GM18511 (cell line): ENCODE results near the gene DGCR8.

Experiments used
- ATAC-seq: cut with Tn5 transposase; IDR thresholded peaks from one replicate; pipeline ENCODE4 v1.9.1; 2021; ENCODE audit warnings: mild to moderate bottlenecking, moderate library complexity; ENCODE audit not compliant: unreplicated experiment

The DGCR8 gene

GRCh38 chr22:20089226-20089976 lies 9.4 kb downstream of the DGCR8 start:
- ATAC-seq: no peak

- ATAC-seq: no peak
These were observed 10.1 kb downstream of the DGCR8 start for GRCh38 chr22:20089977-20090729.

DNA sequence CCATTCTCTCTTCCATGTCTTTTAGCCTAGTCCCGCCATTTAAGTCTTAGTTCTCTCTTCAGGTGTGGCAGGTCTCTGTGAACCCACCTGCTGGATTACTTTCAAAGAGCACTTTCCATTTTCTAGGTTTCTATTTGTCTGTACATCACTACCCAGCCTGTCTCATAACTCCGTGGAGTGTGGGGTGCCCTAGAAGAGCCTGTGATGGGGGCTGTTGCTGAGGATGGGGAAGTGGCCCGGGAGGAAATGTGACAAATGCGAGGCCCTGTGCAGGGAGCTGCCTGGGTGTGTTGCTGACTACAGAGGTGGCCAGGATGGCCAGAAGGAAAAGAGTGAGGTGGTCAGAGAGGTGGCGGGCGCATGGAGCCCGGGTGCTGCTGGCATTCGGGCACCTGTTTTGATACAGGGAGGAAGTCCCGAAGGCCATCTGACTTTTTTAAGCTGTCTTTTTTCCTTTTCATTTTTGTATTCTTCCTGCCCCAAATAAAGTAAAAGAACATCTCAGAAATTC lies 10.7 kb downstream of the DGCR8 start:
- no peak for ATAC-seq

DNA sequence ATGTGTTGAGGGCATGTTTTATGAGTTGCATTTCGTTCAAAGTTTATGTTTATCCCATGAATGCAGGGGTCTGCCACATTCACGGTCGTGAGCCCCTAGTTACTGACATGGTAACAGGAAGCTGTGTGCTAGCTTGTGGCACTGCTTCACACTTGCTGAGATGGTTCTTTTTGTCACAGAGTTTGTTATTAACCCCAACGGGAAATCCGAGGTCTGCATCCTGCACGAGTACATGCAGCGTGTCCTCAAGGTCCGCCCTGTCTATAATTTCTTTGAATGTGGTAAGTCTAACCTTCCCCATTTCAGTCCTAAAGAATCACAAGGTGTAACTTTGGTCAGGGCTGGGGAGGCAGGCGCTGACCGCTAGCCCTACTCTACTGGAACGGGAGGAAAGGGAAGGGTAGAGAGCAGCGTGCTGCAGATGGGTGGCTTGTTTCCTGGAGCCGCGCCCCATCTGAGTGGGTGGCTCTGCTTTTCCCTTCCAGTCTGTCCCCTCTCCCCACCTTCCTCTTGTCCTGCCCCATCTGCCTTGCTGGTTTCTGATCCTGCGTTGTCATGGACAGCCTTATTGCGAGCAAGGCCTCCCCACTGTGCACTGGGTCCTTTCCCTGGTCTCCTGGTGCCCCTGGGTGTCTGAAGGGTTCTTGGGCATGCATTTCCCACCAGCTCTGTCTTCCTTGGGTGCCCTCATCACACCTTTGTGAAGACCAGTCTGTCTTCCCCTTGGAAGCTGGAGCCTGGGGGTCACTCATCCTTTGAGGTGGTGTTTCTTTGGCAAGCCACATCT lies 11.8 kb downstream of the DGCR8 start:
- ATAC-seq: no peak

DNA sequence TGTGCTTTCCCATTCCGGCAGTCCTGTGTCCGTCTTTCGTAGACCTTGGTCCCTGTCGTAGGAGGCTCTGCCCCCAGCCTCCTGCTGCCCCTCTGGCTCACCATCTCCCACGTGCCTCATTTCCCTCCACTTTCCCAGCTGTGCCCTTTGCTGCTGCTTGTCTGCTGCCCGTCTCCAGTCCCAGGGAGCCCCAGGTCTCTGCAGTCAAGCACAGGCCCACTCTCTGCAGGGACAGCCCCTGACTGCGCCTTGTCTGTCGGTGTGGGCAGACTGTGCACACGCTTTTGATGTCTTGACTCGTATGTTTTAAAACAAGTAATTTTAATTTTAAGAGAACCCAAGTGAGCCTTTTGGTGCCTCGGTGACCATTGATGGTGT lies 12.4 kb downstream of the DGCR8 start:
- no peak for ATAC-seq

- ATAC-seq: no peak
These were observed 13.6 kb downstream of the DGCR8 start for GRCh38 chr22:20093418-20094196.

- no peak for ATAC-seq
These were observed 14.3 kb downstream of the DGCR8 start for GRCh38 chr22:20094197-20094807.

- ATAC-seq: no peak
These were observed 15.5 kb downstream of the DGCR8 start for GRCh38 chr22:20095521-20095920.

DNA sequence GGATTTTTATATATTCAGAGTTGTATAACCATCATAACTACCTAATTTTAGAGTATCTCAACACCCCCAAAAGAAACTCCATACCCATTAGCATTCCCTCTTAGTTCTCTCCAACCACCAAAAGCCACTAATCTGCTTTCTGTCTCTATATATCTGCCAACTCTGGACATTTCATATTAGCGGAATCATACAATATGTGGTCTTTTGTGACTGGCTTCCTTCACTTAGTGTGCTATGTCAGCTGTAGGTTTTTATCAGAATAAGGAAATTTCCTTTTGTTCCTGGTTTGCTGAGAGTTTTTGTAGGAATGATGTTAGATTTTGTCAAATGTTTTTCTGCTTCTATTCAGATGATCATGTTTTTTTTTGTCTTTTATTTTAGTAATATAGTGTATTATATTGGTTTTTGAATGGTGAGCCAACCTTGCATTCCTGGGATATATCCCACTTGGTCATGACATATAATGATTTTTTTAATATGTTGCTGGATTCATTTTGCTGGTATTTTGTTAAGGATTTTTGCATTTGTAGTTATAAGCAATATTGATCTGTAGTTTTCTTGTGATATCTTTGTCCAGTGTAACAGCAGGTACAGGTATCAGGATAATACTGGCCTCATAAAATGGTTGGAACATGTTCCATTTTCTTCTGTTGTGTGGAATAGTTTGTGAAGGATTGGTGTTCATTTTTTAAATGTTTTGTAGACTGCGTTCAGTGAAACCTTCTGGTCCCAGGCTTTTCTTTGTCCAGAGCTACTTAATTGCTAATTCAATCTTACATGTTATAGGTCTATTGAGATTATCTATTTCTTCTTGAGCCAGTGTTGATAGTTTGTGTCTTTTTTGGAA lies 16.8 kb downstream of the DGCR8 start:
- no peak for ATAC-seq

DNA sequence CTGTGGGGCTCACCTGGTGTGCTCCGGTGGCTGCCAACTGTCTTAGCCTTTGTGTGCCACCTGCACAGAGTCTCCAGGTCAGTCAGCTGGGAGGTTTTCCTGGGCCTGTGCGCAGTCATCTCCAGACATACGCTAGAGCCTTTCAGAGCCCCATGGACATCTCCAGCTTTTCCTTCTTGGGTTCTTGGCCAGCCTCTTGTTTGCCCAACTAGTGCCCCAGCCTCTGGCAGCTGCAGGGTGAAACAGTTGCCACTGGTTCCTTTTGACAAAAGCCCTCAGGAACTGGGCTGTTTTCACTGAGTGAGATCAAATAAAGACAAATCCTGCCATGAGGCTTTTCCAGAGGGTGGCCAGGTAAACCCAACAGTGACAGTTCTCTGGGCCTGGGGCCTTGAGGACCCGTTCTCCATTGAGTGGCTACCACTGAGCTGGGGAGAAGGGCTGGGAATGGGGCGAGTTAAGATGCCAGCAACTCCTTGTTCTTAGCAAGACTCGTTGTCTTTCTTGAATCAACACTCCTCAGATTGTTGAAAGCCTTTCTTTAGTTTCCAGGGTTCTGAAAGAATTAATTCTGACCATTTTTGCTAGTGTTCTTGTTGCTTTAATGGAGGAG lies 19.2 kb downstream of the DGCR8 start:
- no peak for ATAC-seq

GRCh38 chr22:20101638-20102037 lies 21.6 kb downstream of the DGCR8 start:
- no peak for ATAC-seq

DNA sequence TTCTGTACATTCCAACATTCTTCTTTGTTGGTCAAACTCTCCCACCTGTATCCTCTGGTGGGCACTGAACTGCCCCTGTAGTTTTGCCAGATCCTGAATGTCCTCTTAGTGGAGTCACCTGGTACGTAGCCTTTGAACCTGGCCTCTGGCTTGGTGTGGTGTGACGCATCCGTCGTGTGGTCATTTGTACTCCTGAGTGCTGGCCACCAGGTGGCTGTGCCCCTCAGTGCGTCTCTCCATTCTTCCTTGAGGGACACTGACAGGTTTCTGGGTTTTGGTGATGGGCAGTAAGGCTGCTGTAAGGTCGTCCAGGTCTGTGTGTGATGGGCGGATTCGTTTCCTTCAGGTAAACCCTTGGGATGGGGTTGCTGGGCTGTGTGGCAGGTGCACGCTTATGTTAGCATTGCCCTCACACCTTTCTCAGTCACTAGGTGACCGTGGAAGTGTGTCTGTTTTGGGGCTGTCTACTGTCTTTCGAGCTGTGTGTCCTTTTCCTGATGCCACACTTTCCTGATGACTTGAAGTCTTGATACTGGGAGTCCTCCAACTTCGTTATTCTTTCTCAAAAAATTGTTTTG lies 22.3 kb downstream of the DGCR8 start:
- ATAC-seq: no peak

- no peak for ATAC-seq
These were observed 25.6 kb downstream of the DGCR8 start for GRCh38 chr22:20105456-20106204.

GRCh38 chr22:20106205-20106848 lies 26.3 kb downstream of the DGCR8 start:
- no peak for ATAC-seq

DNA sequence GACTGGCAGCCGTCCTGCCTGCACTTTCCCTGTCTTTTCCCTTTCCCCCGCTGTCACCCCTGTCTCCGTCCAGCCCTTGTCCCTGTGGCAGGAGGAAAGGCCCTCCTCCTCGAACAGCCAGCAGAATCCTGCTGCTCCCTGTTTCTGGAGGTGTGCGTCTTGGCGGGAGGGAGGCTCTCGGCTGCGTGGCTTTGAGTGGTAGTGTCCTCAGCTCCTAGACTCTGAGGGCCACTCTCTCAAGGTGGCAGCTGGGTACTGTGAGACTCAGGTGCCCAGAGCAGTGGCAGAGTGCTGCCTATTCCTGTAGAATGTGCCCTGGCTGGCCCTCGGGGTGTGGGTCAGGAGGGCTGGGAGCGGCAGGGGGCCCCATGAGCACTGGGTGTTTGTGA lies 26.8 kb downstream of the DGCR8 start:
- no peak for ATAC-seq

- no peak for ATAC-seq
These were observed 27.4 kb downstream of the DGCR8 start for GRCh38 chr22:20107471-20107901.
